AG09309 (cell line): Measurements from ENCODE around the gene EXD3.
"Not testable (repeated sequence)": the region's sequence is repeated elsewhere in the genome, so short reads cannot be mapped to it uniquely, and the experiment has no call there.

Experiments used
- DNase-seq: peaks from one replicate; pipeline ENCODE4 v3.0.0-alpha.2; 2010; ENCODE audit warnings: low read depth
- H3K4me3 ChIP-seq: 2 replicates; pipeline ENCODE4 v1.5.1; 2011; ENCODE audit warnings: mild to moderate bottlenecking, low read depth, low read length, moderate library complexity; ENCODE audit not compliant: control insufficient read depth
- CTCF ChIP-seq: IDR thresholded peaks from 2 replicates; pipeline ENCODE4 v1.5.1; 2011; ENCODE audit warnings: mild to moderate bottlenecking, low read depth, low read length, inconsistent platforms; ENCODE audit not compliant: insufficient read depth, control insufficient read depth; ENCODE audit errors: missing control alignments

EXD3 gene

GRCh38 chr9:137383081-137383783 lies 39.7 kb downstream of the EXD3 start:
- TF ChIP-seq CTCF, result no peak
- DNase-seq, result no peak
- H3K4me3 ChIP-seq, result no peak overlapping the region

- no peak overlapping the region for H3K4me3 ChIP-seq
- no peak for DNase-seq
- TF ChIP-seq CTCF, result no peak
Observed at GRCh38 chr9:137382444-137383080, 40.4 kb downstream of the EXD3 start.

- no peak for TF ChIP-seq CTCF
- DNase-seq, result no peak
- H3K4me3 ChIP-seq, result no peak overlapping the region
Observed at GRCh38 chr9:137381501-137382443, 41.2 kb downstream of the EXD3 start.

- TF ChIP-seq CTCF, result no peak
- no peak for DNase-seq
- no peak overlapping the region for H3K4me3 ChIP-seq
Observed at GRCh38 chr9:137380606-137381005, 42.4 kb downstream of the EXD3 start.

- no peak overlapping the region for H3K4me3 ChIP-seq
- DNase-seq, result no peak
- TF ChIP-seq CTCF, result no peak
Observed at GRCh38 chr9:137380171-137380570, 42.8 kb downstream of the EXD3 start.

GRCh38 chr9:137379761-137380161 lies 43.2 kb downstream of the EXD3 start:
- no peak for DNase-seq
- H3K4me3 ChIP-seq, result no peak overlapping the region
- TF ChIP-seq CTCF, result no peak

- DNase-seq, H3K4me3 ChIP-seq: not testable (repeated sequence)
Observed at GRCh38 chr9:137378688-137379410, 44.1 kb downstream of the EXD3 start.
